ENCODE data around the gene RHBDD3.

- TF ChIP-seq CTCF (conservative IDR thresholded peaks at IDR 0.05 in 1 of 2, IDR thresholded peaks at IDR 0.05 in 1 of 2; ENCODE audit: extremely low read depth in 1 of 2, insufficient read depth in 1 of 2, low read depth in 1 of 2, low read length in 2 of 2): no peak
- no peak for TF ChIP-seq EZH2 (IDR thresholded peaks at IDR 0.05; ENCODE audit: borderline replicate concordance, low read length)
These were observed 7.7 kb downstream of the RHBDD3 start for GRCh38 chr22:29260031-29260560.
